Measurements from ENCODE around the gene DHX8.

Gene DHX8

DNA sequence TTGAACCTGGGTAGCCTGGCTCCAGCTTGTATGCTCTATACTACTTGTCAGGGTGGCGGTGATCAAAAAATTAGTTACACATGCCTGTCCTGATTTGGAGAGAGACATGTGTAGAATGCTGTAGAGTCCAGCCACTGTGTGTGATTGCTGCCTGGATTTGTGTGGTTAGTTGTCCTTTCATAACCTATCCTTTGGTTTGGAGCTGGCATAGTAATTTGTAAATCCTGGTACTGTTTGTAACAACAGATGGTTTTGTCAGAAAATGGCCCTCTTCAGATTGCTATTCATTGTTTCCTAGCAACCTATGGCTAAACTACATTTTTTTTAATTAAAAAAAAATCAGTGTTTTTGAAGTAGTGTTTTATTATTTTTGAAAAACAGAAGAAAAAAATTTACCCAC lies 31.9 kb downstream of the DHX8 start:
- no peak overlapping the region for H3K4me3 ChIP-seq (ENCODE audit: low read length)
- no peak for DNase-seq (ENCODE audit: low read depth, low spot score)

GRCh38 chr17:43517161-43517560 lies 33.4 kb downstream of the DHX8 start:
- DNase-seq (ENCODE audit: low read depth, low spot score) = no peak
- no peak overlapping the region for H3K4me3 ChIP-seq (ENCODE audit: low read length)

GRCh38 chr17:43517615-43518386 lies 34.0 kb downstream of the DHX8 start:
- DNase-seq (ENCODE audit: low read depth, low spot score) = no peak
- no peak overlapping the region for H3K4me3 ChIP-seq (ENCODE audit: low read length)

- H3K4me3 ChIP-seq (ENCODE audit: low read length) = no peak overlapping the region
- no peak for DNase-seq (ENCODE audit: low read depth, low spot score)
These were observed 37.6 kb downstream of the DHX8 start for GRCh38 chr17:43521389-43521788.

- no peak overlapping the region for H3K4me3 ChIP-seq (ENCODE audit: low read length)
- DNase-seq (ENCODE audit: low read depth, low spot score) = no peak
These were observed 41.3 kb downstream of the DHX8 start for GRCh38 chr17:43524945-43525575.

DNA sequence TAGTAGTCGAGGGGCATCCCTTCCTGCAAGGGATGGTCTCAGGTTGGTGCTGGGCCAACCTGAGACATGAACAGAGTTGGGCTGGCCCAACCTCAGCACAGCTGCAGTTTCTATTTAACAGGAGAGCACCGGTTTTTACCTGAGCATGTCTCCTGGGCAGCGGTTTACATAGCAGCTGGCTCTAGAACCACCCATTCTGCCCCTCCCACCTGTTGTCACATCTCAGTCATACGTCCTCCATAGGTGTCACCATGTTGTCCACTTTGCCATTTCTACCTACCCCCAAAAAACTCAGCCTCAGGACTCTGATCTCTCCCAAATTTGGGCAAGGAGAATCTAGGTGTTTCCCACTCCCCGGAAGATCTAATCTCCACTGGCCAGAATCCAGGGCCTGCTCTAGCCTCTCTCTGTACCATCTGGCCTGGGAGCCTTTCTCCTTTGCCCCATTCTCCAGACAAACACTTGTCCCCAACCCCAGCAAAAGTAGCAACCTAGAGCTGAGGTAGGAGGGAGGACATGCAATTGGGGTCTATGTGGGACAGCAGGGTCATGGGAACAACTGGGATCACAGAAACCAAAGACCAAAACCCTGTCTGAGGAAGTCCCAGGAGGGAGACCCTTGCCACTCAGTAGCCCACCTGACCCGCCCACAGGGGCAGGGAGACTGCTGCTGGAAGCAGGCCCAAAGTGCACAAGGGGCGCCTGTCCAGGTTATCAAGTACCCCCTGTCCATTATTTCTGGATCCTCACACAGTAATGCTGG lies 43.3 kb downstream of the DHX8 start:
- no peak for DNase-seq (ENCODE audit: low read depth, low spot score)
- no peak overlapping the region for H3K4me3 ChIP-seq (ENCODE audit: low read length)

- no peak for DNase-seq (ENCODE audit: low read depth, low spot score)
- no peak overlapping the region for H3K4me3 ChIP-seq (ENCODE audit: low read length)
These were observed 44.7 kb downstream of the DHX8 start for GRCh38 chr17:43528319-43528987.

DNA sequence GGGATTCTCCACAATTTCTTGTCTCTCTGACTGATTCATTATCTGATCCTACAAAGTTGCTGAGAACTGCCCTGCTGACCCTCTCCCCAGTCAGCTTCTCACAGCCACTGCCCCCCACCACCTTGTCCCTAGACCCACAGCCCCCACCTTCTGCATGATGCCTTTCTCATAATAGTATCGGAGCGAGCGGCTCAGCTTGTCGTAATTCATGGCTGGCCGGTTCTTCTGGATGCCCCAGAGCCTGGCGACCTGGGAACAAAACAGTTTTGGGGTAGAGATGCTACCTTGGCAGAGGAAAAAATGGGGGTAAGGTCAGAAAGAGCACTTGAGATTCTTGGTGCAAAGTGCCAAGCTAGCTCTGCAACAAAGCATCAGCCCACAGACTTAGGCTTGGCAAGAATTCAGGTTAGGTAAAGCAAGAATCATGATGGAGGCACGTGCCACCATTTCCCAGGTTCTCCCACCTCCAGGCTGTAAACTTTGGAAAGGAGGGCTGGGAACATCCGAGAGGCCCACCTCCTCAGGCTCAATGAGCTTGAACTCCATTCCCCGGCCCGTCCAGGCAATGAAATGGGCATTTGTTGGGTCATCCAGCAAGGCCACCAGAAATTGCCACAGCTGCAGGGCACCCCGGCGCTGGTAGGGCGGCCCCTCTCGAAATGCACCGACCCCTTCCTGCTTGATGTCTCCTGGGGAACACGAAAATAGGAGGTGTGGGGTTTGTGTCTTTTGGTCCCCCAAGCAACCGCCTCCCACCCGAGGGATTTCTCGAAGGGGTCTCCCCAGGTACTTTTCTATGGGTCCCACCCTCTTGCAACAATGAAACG lies 45.4 kb downstream of the DHX8 start:
- DNase-seq (ENCODE audit: low read depth, low spot score) = no peak

DNA sequence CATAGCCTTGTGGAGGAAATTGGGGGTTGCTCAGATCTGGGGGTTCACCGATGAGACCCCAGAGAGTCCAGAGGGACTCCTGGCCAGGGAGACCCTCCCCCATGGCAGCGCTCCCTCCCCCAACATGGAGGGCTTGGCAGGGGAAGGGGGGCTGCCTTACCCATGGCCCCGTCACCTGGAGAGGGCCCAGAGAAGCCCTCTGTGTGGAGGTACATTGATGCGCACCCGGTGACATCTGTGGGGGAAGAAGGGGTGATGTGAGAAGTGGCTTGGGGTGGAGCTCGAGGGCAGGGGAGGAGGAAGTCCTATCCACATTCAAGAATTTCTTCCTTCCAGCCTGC lies 46.1 kb downstream of the DHX8 start:
- no peak for DNase-seq (ENCODE audit: low read depth, low spot score)
- H3K4me3 ChIP-seq (ENCODE audit: low read length) = no peak overlapping the region

More for the DNA sequence above, 45.4 kb downstream of the DHX8 start:
- no peak overlapping the region for H3K4me3 ChIP-seq (ENCODE audit: low read length)

DNA sequence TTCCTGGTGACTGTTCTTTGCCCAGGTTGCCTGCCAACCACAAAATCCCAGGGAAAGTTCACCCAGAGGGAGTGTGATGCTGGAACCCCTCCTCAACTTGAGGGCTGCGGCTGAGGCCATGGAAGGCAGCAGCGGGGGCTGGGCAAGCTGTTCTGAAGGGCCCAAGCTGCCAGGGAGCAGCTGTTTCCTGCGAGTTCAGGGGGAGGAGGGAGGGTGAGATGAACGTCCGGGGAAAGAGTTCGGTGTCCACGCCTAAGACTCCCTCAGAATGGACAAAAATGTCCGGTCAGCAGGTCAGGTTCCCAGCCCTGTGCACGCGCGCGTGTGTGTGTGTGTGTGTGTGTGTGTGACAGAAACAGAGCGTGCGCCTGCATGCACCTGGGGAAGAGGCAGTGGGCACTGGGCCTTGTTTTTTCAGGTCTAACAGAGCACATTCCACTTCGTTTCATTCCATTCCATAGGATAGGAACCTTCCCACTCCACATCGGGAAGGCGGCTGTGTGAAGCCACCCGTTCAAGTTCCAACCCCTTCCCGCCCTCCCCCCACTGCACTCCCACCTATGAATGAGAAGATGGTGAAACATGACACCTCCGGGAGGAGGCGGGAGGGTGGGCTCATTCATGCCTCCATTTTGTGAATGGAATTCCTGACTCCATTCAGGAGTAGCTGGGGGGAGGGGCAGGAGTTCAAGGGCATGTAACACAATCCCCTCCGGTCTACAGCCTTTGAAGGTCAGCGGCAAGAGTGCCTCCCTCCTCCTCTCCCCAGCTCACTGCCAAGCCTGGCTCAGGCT lies 46.7 kb downstream of the DHX8 start:
- no peak for DNase-seq (ENCODE audit: low read depth, low spot score)

DNA sequence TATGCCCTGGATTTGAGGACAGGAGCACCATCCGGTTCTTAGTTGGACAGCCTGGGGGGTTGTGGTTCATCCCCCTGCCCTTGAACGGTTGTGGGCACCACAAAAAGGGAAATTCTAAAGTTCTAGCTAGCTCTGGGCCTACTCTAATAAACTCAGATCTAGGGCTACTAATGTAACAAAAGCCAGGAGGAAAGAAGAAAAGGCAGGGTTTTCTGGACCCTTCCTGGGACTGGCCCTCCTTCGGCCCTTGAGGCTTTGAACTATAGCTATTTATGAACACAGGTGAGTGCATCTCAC lies 47.3 kb downstream of the DHX8 start:
- DNase-seq (ENCODE audit: low read depth, low spot score) = no peak
- H3K4me3 ChIP-seq (ENCODE audit: low read length) = no peak overlapping the region

More for the DNA sequence above, 46.7 kb downstream of the DHX8 start:
- no peak overlapping the region for H3K4me3 ChIP-seq (ENCODE audit: low read length)

DNA sequence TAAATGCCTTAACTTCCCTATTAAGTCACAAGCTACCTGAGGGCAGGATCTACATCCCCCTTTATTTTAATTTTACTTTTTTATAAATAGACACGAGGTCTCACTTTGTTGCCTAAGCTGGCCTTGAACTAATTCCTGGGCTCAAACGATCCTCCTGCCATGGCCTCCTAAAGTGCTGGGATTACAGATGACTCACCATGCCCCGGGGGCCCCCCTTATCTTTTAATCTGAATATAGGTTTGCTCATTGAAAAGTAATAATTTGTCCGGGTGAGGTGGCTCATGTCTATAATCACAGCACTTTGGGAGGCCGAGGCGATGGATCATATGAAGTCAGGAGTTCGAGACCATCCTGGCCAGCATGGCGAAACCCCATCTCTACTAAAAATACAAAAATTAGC lies 48.2 kb downstream of the DHX8 start:
- no peak overlapping the region for H3K4me3 ChIP-seq (ENCODE audit: low read length)
- DNase-seq (ENCODE audit: low read depth, low spot score) = no peak

- no peak for DNase-seq (ENCODE audit: low read depth, low spot score)
- H3K4me3 ChIP-seq (ENCODE audit: low read length) = no peak overlapping the region
These were observed 48.8 kb downstream of the DHX8 start for GRCh38 chr17:43532581-43532980.

GRCh38 chr17:43533699-43534098 lies 49.9 kb downstream of the DHX8 start:
- H3K4me3 ChIP-seq (ENCODE audit: low read length) = no peak overlapping the region
- no peak for DNase-seq (ENCODE audit: low read depth, low spot score)

GRCh38 chr17:43534909-43535308 lies 51.1 kb downstream of the DHX8 start:
- DNase-seq (ENCODE audit: low read depth, low spot score) = no peak
- no peak overlapping the region for H3K4me3 ChIP-seq (ENCODE audit: low read length)

DNA sequence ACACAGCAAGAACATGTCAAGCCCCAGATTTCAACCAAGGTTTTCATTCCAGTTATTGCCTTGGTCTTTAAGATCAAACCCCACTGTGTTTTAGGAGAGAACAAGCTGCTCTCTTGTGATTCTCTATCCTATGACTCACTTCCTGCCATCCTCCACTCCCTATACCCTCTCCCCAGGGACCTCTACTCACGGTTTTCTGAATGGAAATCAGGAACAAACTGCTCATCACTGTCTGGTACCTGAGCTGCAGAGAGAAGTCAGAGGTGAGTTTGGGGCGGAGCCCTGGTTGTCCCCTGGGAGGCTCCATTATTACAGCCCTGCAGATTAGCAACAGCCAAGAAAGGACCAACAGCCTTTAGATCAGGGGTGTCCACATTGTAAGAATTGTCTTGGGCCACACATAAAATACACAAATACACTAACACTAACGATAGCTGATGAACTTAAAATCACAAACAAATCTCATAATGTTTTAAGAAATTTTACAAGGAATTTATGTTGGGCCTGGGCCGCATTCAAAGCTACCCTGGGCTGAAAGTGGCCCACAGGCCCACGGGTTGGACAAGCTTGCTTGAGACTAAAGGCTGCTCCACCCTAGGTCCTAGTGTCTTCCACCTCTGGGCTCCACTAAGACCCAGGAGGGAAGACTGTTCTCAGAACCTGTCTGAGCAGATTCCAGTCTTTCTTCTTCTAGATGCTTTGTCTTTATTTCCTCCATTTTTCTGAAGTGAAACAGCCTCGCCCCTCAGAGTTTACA lies 52.6 kb downstream of the DHX8 start:
- no peak overlapping the region for H3K4me3 ChIP-seq (ENCODE audit: low read length)
- no peak for DNase-seq (ENCODE audit: low read depth, low spot score)

DNA sequence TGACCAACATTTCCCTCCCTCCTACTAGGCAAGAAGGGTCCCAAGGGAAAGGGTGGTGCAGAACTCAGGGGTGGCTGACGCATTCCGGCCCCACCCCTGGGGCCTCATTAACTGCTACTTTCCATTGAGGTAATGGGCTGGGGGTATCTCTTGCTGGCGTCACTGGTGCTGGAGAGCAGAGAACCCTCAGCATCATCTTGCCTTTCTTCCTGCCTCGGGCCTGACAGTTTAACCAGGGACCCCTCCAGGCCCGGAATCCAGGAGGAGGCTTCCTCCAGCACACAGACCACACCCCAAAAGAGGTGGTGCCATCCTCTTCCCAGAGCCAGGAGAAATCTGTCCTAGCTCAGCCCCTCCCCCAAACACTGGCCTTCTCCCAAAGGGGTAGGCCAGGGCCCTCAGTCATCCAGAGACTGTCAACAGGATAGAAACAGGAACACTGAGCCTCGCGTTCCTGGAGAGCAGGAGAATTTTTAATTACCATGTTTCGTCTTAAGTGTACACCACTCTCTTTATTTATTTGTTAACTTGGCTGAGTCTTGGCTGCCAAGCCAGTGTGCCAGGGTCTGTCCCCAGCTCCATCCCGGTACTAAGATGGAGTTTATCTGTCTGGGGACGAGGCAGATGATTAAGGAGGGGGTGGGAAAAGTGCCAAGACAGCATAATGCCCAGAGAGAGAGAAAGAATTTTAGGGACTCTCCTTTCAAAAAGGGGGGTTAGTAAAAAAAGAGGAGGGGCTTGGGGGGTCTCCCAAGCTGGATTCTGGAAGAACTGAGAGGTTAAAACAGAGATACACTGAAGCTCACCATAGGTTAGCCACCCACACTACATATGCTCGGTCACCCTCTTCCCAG lies 57.3 kb downstream of the DHX8 start:
- DNase-seq (ENCODE audit: low read depth, low spot score) = no peak
- no peak overlapping the region for H3K4me3 ChIP-seq (ENCODE audit: low read length)

Data from Jurkat, Clone E6-1 (cell line).